DMS 273 (cell line): Measurements from ENCODE around the gene OTP.
A peak's percentile ranks its signal among the peaks of the same experiment; 100 is the strongest.

ENCODE experiments used
- DNase-seq: peaks from one replicate; lab custom pipeline; 2025; ENCODE audit not compliant: unreplicated experiment; lab: John Stamatoyannopoulos, UW

The OTP gene

GRCh38 chr5:77640589-77641396 lies 2.3 kb upstream of the OTP start:
- DNase-seq: peak; percentile 52

GRCh38 chr5:77638763-77639671 lies 504 bp upstream of the OTP start:
- DNase-seq: no peak

GRCh38 chr5:77637170-77637997 lies 1.1 kb downstream of the OTP start:
- DNase-seq: no peak

- no peak for DNase-seq
Observed at GRCh38 chr5:77636641-77637169, 1.8 kb downstream of the OTP start.

GRCh38 chr5:77635917-77636640 lies 2.4 kb downstream of the OTP start:
- no peak for DNase-seq

GRCh38 chr5:77635067-77635916 lies 3.2 kb downstream of the OTP start:
- no peak for DNase-seq

- no peak for DNase-seq
Observed at GRCh38 chr5:77633709-77634108, 4.8 kb downstream of the OTP start.

GRCh38 chr5:77633207-77633675 lies 5.3 kb downstream of the OTP start:
- DNase-seq: no peak

- no peak for DNase-seq
Observed at GRCh38 chr5:77632526-77633206, 5.8 kb downstream of the OTP start.

GRCh38 chr5:77630114-77630680 lies 8.3 kb downstream of the OTP start:
- peak; percentile 93 for DNase-seq

- DNase-seq: peak; percentile 49
Observed at GRCh38 chr5:77629509-77630113, 8.9 kb downstream of the OTP start.

GRCh38 chr5:77628840-77629508 lies 9.5 kb downstream of the OTP start:
- no peak for DNase-seq

GRCh38 chr5:77627869-77628674 lies 10.4 kb downstream of the OTP start:
- DNase-seq: no peak

GRCh38 chr5:77623203-77623740 lies 15.2 kb downstream of the OTP start:
- no peak for DNase-seq

- no peak for DNase-seq
Observed at GRCh38 chr5:77621440-77621839, 17.1 kb downstream of the OTP start.

- peak; percentile 26 for DNase-seq
Observed at GRCh38 chr5:77620405-77620804, 18.1 kb downstream of the OTP start.
